Panc1 (cell line): ENCODE data around the gene CAMK2B. TPM values are rescaled to one million over a fixed set of nuclear protein-coding genes. Genes with fewer than 3 reads are reported as not detected.

Source experiments
- ATAC-seq: fragments of 200-7000 bp; cut with Tn5 transposase; 2 replicates; pipeline ENCODE4 v1.9.1; 2020; ENCODE audit warnings: mild to moderate bottlenecking, moderate library complexity
- BruUV-seq: library from RNA; stranded (reverse); fragments of 400-500 nt; replicated peaks from 2 replicates; lab custom pipeline; 2021; lab: Mats Ljungman, UMichigan
- CTCF ChIA-PET: fragments of 300-600 bp; sonication (Branson Sonifier 250); formaldehyde crosslinking; loops from one replicate; lab custom pipeline; 2022; ENCODE audit warnings: antibody characterized with exemption; lab: Charles Lee
- POLR2A ChIA-PET: fragments of 300-600 bp; sonication (Branson Sonifier 250); formaldehyde crosslinking; loops from one replicate; lab custom pipeline; 2022; ENCODE audit warnings: antibody characterized with exemption; lab: Charles Lee
- DNase-seq: peaks from one replicate; pipeline ENCODE4 v3.0.0-alpha.2; 2010; ENCODE audit warnings: low read depth, low spot score
- H3K27ac ChIP-seq: 2 replicates; pipeline ENCODE4 v1.5.1; 2011; ENCODE audit warnings: mild to moderate bottlenecking, low read length, inconsistent platforms
- H3K27me3 ChIP-seq: fragments of 200-500 bp; sonication (Bioruptor generic); 2 replicates; pipeline ENCODE4 v1.6.0; 2014; ENCODE audit warnings: low read length, inconsistent platforms; ENCODE audit not compliant: control insufficient read depth, insufficient read depth
- H3K36me3 ChIP-seq: fragments of 200-500 bp; sonication (Bioruptor generic); 2 replicates; pipeline ENCODE4 v1.5.1; 2014; ENCODE audit warnings: inconsistent platforms, mild to moderate bottlenecking, low read length, moderate library complexity; ENCODE audit not compliant: control insufficient read depth, insufficient read depth
- H3K4me1 ChIP-seq: 2 replicates; pipeline ENCODE4 v1.5.1; 2011; ENCODE audit warnings: inconsistent platforms, mild to moderate bottlenecking, low read length, moderate library complexity; ENCODE audit not compliant: control insufficient read depth, insufficient read depth
- H3K4me3 ChIP-seq, 2 experiments: 2 replicates each; pipeline ENCODE4 v1.5.1; 2011 to 2012; ENCODE audit warnings: low read depth in 2 of 2, low read length in 2 of 2, mild to moderate bottlenecking in 2 of 2, inconsistent platforms in 1 of 2, moderate library complexity in 1 of 2
- H3K9me3 ChIP-seq: fragments of 200-500 bp; sonication (Bioruptor generic); 2 replicates; pipeline ENCODE4 v1.5.1; 2014; ENCODE audit warnings: low read depth, mild to moderate bottlenecking, inconsistent platforms, low read length, moderate library complexity; ENCODE audit not compliant: control insufficient read depth, insufficient read depth
- POLR2AphosphoS5 ChIP-seq: IDR thresholded peaks from 2 replicates; pipeline ENCODE4 v1.6.1; 2012; ENCODE audit warnings: mild to moderate bottlenecking, low read depth, low read length, moderate library complexity
- SIN3A ChIP-seq: IDR thresholded peaks from 2 replicates; pipeline ENCODE4 v1.6.1; 2012; ENCODE audit warnings: low read depth, mild to moderate bottlenecking, low read length, moderate library complexity, borderline replicate concordance; ENCODE audit not compliant: insufficient read depth
- TCF7L2 ChIP-seq: IDR thresholded peaks from 2 replicates; pipeline ENCODE4 v1.6.1; 2011; ENCODE audit warnings: mild to moderate bottlenecking, low read depth, low read length, inconsistent platforms
- in situ Hi-C: cut with HindIII; loops from 2 replicates; pipeline ENCODE4 v1.10.0; 2016; ENCODE audit warnings: low sequenced_read_pairs, low pct_unique_long_range_greater_than_20kb
- intact Hi-C: fragments of 100-400 bp; cut with micrococcal nuclease; formaldehyde crosslinking; loops from one replicate; pipeline ENCODE4 v1.10.0; 2022; ENCODE audit not compliant: unreplicated experiment
- total RNA-seq: library from RNA; stranded (reverse); gene quantifications from one replicate; pipeline ENCODE4 v1.2.1, GENCODE V29; 2021; ENCODE audit not compliant: unreplicated experiment
- TF ChIP-seq, protein P1 (sequence below): fragments of 450-650 bp; IDR thresholded peaks from 2 replicates; pipeline ENCODE4 v1.5.1; 2017; ENCODE audit warnings: mild to moderate bottlenecking
- TF ChIP-seq, protein P2 (sequence below), 2 experiments: IDR thresholded peaks; 2 replicates each; pipeline ENCODE4 v1.6.1; 2011 to 2012; ENCODE audit warnings: low read depth in 2 of 2, control low read depth in 1 of 2, low read length in 1 of 2, mild to moderate bottlenecking in 1 of 2, moderate library complexity in 1 of 2; ENCODE audit not compliant: insufficient read depth in 1 of 2

The CAMK2B gene
- total RNA-seq, 1 experiment from 2014 or later: 0.26 TPM

DNA sequence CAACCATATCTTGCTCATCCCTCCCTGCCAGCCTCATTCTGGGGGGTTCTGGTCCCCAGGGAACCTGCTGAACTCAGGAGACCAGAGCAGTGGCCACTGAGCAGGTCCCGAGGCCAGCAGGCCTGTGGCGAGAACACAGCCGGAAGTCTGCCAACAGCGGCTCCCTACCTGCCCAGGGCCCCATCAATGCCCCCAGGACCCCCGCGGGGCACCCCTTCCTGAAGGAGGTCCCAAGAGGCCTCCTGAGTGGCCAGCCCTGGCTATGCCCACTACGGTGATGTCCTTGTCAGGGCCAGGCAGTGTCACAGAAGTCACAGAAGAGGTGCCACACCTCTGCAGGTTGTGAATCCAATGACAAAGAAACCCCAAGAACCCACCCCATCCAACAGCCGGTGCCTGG lies 58.9 kb downstream of the CAMK2B start:
- DNase-seq (no peak), ATAC-seq (no peak)
- Histone ChIP-seq H3K27me3 (peaks cover 3% of the 10 kb centered on the region; the same call in 1 of the 2 replicates), H3K4me1 (no peaks in the 10 kb centered on the region), H3K36me3 (no peaks in the 10 kb centered on the region), H3K27ac (no peak overlapping the region), H3K9me3 (no peaks in the 10 kb centered on the region), H3K4me3 (no peak overlapping the region)
- in situ Hi-C loops: no loop called here
- POLR2A ChIA-PET: no interaction called here
- no peak for TF ChIP-seq SIN3A
- no peak for TF ChIP-seq POLR2AphosphoS5
- no peak for TF ChIP-seq TCF7L2
- TF ChIP-seq, protein P1, sequence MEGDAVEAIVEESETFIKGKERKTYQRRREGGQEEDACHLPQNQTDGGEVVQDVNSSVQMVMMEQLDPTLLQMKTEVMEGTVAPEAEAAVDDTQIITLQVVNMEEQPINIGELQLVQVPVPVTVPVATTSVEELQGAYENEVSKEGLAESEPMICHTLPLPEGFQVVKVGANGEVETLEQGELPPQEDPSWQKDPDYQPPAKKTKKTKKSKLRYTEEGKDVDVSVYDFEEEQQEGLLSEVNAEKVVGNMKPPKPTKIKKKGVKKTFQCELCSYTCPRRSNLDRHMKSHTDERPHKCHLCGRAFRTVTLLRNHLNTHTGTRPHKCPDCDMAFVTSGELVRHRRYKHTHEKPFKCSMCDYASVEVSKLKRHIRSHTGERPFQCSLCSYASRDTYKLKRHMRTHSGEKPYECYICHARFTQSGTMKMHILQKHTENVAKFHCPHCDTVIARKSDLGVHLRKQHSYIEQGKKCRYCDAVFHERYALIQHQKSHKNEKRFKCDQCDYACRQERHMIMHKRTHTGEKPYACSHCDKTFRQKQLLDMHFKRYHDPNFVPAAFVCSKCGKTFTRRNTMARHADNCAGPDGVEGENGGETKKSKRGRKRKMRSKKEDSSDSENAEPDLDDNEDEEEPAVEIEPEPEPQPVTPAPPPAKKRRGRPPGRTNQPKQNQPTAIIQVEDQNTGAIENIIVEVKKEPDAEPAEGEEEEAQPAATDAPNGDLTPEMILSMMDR: no peak
- TF ChIP-seq, protein P2, sequence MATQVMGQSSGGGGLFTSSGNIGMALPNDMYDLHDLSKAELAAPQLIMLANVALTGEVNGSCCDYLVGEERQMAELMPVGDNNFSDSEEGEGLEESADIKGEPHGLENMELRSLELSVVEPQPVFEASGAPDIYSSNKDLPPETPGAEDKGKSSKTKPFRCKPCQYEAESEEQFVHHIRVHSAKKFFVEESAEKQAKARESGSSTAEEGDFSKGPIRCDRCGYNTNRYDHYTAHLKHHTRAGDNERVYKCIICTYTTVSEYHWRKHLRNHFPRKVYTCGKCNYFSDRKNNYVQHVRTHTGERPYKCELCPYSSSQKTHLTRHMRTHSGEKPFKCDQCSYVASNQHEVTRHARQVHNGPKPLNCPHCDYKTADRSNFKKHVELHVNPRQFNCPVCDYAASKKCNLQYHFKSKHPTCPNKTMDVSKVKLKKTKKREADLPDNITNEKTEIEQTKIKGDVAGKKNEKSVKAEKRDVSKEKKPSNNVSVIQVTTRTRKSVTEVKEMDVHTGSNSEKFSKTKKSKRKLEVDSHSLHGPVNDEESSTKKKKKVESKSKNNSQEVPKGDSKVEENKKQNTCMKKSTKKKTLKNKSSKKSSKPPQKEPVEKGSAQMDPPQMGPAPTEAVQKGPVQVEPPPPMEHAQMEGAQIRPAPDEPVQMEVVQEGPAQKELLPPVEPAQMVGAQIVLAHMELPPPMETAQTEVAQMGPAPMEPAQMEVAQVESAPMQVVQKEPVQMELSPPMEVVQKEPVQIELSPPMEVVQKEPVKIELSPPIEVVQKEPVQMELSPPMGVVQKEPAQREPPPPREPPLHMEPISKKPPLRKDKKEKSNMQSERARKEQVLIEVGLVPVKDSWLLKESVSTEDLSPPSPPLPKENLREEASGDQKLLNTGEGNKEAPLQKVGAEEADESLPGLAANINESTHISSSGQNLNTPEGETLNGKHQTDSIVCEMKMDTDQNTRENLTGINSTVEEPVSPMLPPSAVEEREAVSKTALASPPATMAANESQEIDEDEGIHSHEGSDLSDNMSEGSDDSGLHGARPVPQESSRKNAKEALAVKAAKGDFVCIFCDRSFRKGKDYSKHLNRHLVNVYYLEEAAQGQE (IDR thresholded peaks at IDR 0.05; ENCODE audit: insufficient read depth in 1 of 2, low read depth in 2 of 2, low read length in 1 of 2): no peak
- no TSS peak for BruUV-seq
- CTCF ChIA-PET: no interaction called here
- intact Hi-C loops: no loop called here

DNA sequence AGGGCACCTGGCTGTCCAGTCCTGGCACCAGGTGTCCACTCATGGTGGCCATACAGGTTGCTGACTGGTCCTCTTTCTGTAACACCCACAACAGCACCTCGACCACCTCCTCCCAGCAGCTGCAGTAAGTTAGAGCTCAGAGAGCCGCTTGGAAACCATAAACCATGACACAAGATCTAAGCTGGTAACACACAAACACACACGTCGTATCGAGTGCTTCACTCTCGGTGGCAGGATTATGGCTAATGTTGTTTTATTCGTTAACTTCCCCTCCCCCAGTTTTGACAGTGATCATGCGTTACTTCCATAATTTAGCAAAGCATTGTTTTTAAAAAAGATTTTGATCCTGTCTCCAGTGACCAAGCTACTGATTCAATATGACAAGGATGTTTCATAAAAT lies 59.7 kb downstream of the CAMK2B start:
- Histone ChIP-seq H3K36me3 (no peaks in the 10 kb centered on the region), H3K4me1 (no peaks in the 10 kb centered on the region), H3K27ac (no peak overlapping the region), H3K27me3 (peaks cover 3% of the 10 kb centered on the region; the same call in 1 of the 2 replicates), H3K4me3 (no peak overlapping the region), H3K9me3 (no peaks in the 10 kb centered on the region)
- no peak for TF ChIP-seq SIN3A
- TF ChIP-seq TCF7L2: no peak
- TF ChIP-seq, protein P2 (IDR thresholded peaks at IDR 0.05; ENCODE audit: insufficient read depth in 1 of 2, low read depth in 2 of 2, low read length in 1 of 2): no peak
- TF ChIP-seq, protein P1: no peak
- no peak for TF ChIP-seq POLR2AphosphoS5
- DNase-seq: no peak
- in situ Hi-C loops: no loop called here
- POLR2A ChIA-PET: no interaction called here
- no TSS peak for BruUV-seq
- ATAC-seq: no peak
- CTCF ChIA-PET: no interaction called here
- intact Hi-C loops: no loop called here
